ENCODE measurements around the gene R3HDM2. TPM values are rescaled to one million over a fixed set of nuclear protein-coding genes. Genes with fewer than 3 reads are reported as not detected.

R3HDM2 gene
- total RNA-seq, 2 experiments from 2014 or later = 22.8 to 24.2 TPM

DNA sequence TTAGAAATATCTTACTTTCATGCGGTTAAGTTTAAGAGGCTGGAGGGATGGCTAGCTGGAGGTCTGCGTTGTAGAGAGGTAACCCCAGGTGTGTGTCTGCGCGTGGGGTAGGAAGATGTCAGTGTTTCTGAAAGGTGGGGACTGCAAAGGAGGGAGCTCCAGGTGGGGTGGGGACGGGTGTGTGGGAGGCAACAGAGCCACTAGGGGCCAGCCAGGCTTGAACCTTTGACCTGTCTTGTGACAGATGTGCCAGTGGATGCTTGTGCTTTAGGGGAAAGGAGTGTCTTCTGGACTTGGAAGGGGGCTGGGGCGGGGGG is 29.6 kb upstream of the R3HDM2 start:
- H3K27ac Mint-ChIP-seq = no peak overlapping the region
- H3K9me3 Mint-ChIP-seq = no peaks in the 10 kb centered on the region
- H3K4me3 Mint-ChIP-seq = peak overlapping the region; percentile 71
- no peaks in the 10 kb centered on the region for H3K36me3 Mint-ChIP-seq
- H3K4me1 Mint-ChIP-seq = peaks cover 62% of the 10 kb centered on the region
- DNase-seq = no peak
- H3K27me3 Mint-ChIP-seq = peaks cover 5% of the 10 kb centered on the region

DNA sequence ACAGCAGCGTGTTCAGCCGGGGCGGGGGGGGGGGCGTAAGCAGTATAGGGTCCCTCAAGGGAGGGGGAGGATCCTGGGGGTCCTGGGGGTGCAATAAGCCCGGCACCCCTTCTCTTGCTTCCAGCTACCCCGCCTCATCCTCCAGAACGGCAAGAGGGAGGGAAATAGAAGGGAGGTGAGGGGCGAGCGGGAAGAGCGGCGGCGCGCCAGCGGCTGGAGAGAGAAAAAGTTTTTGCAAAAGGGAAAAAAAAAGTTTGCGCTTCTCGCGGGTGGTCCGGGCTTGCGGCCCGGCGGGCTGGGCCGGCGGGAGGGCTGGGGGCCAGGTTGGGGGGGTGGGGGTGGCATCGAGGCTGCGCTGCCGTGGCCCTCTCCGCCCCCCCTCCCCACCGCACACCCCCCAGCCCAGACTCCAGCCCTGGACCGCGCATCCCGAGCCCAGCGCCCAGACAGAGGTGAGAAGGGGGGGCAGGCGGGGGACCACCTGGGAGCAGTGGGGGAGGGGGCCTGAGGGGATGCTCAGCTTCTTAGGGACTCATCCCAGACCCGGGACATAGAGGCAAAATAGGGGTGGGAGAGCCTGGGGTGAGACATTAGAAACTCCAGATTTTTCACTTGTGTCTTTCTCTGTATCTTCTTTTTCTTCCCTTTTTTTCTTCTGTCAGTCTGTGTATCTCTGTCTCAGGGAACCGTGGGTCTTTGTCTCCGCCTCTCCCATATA is 29.1 kb upstream of the R3HDM2 start, which contains the start of gene GLI1:
Gene GLI1, plus strand, starts transcription at position 36 of the 718 bp plus-strand sequence. CDS start 3,907 bp downstream, outside the sequence.
- Mint-ChIP-seq H3K4me3 (peak within 1 kb of the TSS; percentile 88), H3K9me3 (no peaks in the 10 kb centered on the region), H3K36me3 (no peaks in the 10 kb centered on the region), H3K27ac (peak within 1 kb of the TSS; percentile 97), H3K4me1 (peaks cover 60% of the 10 kb centered on the region), H3K27me3 (peaks cover 5% of the 10 kb centered on the region)
- DNase-seq = no peak

DNA sequence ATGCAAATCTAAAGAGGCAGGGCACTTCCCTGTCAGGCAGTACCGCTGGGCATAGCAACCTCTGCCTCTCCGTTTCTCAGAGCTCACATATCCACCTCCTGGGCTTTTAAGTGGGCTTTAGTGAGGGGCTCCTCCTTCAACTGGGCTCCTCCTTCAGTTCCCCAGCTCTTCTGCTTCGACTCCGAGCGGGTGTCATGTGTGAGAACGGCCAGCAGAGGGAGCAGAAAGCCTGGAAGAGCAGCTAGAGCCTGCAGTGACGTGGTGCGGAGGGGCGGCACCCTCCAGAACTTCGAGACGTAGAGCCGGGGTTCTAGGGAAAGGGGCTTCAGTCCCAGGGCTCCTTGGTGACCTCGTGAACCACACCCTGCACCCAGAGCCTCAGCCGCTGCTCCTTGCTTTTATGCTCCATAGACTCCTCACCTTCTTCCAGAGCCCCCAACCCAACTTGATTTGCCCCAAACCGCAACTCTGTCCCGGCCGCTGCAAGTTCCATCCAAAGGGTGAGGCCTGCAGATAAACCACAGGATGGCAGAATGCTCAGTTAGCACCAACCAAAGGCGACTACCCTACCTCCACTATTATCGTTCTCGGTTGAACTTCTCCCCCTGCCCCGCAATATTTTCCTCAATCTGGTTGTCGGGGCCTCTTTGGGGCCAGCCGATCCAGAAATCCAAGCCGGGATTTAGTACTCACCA is 28.4 kb upstream of the R3HDM2 start:
- Mint-ChIP-seq H3K9me3 (no peaks in the 10 kb centered on the region), H3K4me3 (peak overlapping the region; percentile 88), H3K4me1 (peaks cover 56% of the 10 kb centered on the region), H3K27ac (peak overlapping the region; percentile 97), H3K36me3 (no peaks in the 10 kb centered on the region), H3K27me3 (peaks cover 5% of the 10 kb centered on the region)
- peak; percentile 94 for DNase-seq

DNA sequence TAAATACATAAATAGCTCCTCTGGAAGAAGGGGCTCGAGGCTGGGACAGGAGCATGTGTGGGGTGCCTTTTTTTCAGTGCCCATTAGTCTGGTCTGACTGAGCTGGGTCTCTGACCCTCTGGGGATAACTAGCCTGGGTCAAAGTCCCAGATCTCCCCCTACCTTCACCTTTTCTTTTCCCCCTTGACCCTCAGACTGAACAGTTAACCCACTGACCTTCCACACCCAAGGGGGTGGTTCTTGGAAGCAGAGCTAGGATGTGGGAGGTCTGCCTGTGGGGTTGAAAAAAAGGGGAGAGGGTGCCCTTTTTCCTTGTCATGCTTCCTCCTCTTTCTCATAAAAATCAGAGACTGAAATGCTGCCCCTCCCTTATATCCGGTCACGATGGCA is 27.8 kb upstream of the R3HDM2 start:
- peak overlapping the region; percentile 88 for H3K4me3 Mint-ChIP-seq
- peak overlapping the region; percentile 97 for H3K27ac Mint-ChIP-seq
- no peaks in the 10 kb centered on the region for H3K9me3 Mint-ChIP-seq
- H3K4me1 Mint-ChIP-seq = peaks cover 51% of the 10 kb centered on the region
- no peaks in the 10 kb centered on the region for H3K36me3 Mint-ChIP-seq
- peaks cover 5% of the 10 kb centered on the region for H3K27me3 Mint-ChIP-seq
- no peak for DNase-seq

DNA sequence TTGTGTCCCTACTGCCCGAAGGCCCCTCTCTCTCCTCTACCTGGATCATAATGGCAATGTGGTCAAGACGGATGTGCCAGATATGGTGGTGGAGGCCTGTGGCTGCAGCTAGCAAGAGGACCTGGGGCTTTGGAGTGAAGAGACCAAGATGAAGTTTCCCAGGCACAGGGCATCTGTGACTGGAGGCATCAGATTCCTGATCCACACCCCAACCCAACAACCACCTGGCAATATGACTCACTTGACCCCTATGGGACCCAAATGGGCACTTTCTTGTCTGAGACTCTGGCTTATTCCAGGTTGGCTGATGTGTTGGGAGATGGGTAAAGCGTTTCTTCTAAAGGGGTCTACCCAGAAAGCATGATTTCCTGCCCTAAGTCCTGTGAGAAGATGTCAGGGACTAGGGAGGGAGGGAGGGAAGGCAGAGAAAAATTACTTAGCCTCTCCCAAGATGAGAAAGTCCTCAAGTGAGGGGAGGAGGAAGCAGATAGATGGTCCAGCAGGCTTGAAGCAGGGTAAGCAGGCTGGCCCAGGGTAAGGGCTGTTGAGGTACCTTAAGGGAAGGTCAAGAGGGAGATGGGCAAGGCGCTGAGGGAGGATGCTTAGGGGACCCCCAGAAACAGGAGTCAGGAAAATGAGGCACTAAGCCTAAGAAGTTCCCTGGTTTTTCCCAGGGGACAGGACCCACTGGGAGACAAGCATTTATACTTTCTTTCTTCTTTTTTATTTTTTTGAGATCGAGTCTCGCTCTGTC is 26.1 kb upstream of the R3HDM2 start:
- H3K9me3 Mint-ChIP-seq = no peaks in the 10 kb centered on the region
- peaks cover 41% of the 10 kb centered on the region for H3K4me1 Mint-ChIP-seq
- DNase-seq = no peak
- peaks cover 5% of the 10 kb centered on the region for H3K27me3 Mint-ChIP-seq
- H3K4me3 Mint-ChIP-seq = no peak overlapping the region
- H3K36me3 Mint-ChIP-seq = no peaks in the 10 kb centered on the region
- H3K27ac Mint-ChIP-seq = no peak overlapping the region

DNA sequence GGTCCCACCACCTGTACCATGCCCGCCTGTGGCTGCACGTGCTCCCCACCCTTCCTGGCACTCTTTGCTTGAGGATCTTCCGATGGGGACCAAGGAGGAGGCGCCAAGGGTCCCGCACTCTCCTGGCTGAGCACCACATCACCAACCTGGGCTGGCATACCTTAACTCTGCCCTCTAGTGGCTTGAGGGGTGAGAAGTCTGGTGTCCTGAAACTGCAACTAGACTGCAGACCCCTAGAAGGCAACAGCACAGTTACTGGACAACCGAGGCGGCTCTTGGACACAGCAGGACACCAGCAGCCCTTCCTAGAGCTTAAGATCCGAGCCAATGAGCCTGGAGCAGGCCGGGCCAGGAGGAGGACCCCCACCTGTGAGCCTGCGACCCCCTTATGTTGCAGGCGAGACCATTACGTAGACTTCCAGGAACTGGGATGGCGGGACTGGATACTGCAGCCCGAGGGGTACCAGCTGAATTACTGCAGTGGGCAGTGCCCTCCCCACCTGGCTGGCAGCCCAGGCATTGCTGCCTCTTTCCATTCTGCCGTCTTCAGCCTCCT is 25.4 kb upstream of the R3HDM2 start:
- H3K4me1 Mint-ChIP-seq = peaks cover 37% of the 10 kb centered on the region
- H3K27ac Mint-ChIP-seq = peak overlapping the region; percentile 54
- peak overlapping the region; percentile 77 for H3K4me3 Mint-ChIP-seq
- DNase-seq = peak; percentile 65
- peaks cover 5% of the 10 kb centered on the region for H3K27me3 Mint-ChIP-seq
- H3K36me3 Mint-ChIP-seq = no peaks in the 10 kb centered on the region
- no peaks in the 10 kb centered on the region for H3K9me3 Mint-ChIP-seq

DNA sequence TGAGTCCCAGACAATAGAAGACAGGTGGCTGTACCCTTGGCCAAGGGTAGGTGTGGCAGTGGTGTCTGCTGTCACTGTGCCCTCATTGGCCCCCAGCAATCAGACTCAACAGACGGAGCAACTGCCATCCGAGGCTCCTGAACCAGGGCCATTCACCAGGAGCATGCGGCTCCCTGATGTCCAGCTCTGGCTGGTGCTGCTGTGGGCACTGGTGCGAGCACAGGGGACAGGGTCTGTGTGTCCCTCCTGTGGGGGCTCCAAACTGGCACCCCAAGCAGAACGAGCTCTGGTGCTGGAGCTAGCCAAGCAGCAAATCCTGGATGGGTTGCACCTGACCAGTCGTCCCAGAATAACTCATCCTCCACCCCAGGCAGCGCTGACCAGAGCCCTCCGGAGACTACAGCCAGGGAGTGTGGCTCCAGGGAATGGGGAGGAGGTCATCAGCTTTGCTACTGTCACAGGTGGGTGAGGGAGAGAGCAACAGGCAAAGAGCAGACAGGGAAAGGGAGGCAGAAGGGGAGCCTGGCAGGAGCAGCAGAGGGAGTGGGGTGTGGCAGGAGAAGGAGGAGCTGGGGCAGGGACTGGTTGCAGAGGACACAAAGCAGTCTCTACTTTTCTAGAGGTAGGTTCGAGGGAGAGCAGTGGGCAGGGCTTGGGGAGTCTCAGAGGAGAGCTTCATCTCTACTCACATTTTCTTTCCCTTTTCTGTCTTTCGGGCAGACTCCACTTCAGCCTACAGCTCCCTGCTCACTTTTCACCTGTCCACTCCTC is 24.7 kb upstream of the R3HDM2 start:
- peaks cover 4% of the 10 kb centered on the region for H3K27me3 Mint-ChIP-seq
- H3K27ac Mint-ChIP-seq = peak overlapping the region; percentile 82
- peak overlapping the region; percentile 77 for H3K4me3 Mint-ChIP-seq
- peaks cover 33% of the 10 kb centered on the region for H3K4me1 Mint-ChIP-seq
- DNase-seq = no peak
- no peaks in the 10 kb centered on the region for H3K9me3 Mint-ChIP-seq
- H3K36me3 Mint-ChIP-seq = no peaks in the 10 kb centered on the region

DNA sequence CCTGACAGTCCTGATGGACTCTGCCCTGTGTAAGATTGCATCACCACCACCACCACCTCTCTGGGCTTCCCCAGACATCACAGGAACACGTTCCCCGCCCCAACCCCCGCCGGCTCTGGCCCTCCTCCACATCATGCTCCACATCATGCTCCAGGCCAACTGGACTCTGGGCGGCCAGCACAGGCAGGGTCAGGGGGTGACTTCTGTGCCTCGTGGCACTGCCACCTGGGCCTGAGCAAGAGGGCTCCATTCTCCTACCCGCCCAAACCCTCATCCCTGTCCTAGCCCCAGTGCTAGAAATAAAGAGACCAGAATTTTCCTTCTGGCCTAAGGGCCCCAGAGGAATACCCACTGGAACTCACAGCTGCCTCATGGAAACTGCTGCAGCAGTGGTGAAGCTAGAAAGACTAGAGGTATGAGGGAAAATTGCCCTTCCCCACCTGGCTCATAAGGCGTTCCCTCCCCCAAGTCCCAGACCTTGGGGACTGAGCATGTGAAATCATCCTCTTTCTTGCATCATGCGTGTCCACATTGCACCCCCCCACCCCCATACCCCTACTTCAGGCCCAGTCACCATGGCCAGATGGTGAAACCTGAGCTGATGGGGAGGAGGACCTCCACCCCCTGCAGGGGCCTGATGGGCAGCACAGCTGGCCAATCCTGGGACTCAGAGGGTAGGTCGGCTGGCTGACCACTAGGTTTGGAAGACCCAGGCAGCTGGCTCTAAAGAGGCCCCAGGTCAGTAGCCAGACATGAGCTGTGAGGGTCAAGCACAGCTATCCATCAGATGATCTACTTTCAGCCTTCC is 23.9 kb upstream of the R3HDM2 start, which contains the start of gene INHBE:
Gene INHBE, plus strand, starts transcription at position 742 of the 808 bp plus-strand sequence. CDS start 230 bp downstream, outside the sequence.
- peaks cover 28% of the 10 kb centered on the region for H3K4me1 Mint-ChIP-seq
- peak; percentile 36 for DNase-seq
- H3K27ac Mint-ChIP-seq = peak within 1 kb of the TSS; percentile 82
- H3K27me3 Mint-ChIP-seq = no peaks in the 10 kb centered on the region
- peak within 1 kb of the TSS; percentile 77 for H3K4me3 Mint-ChIP-seq
- H3K9me3 Mint-ChIP-seq = no peaks in the 10 kb centered on the region
- no peaks in the 10 kb centered on the region for H3K36me3 Mint-ChIP-seq

DNA sequence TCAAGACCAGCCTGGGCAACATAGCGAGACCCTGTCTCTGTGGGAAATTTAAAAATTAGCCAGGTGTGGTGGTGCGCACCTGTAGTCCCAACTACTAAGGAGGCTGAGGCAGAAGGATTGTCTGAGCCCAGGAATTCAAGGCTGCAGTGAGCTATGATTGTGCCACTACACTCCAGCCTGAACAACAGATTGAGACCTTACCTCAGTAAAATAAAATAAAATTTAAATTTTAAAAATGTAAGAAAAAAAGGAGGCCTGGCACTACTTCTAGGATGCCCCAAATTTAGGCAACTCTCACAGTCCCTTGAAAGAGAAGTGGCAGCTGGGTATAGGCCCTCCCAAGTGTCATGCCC is 23.3 kb upstream of the R3HDM2 start:
- DNase-seq = no peak
- peak overlapping the region; percentile 82 for H3K27ac Mint-ChIP-seq
- no peaks in the 10 kb centered on the region for H3K36me3 Mint-ChIP-seq
- H3K27me3 Mint-ChIP-seq = no peaks in the 10 kb centered on the region
- H3K4me1 Mint-ChIP-seq = peaks cover 24% of the 10 kb centered on the region
- no peaks in the 10 kb centered on the region for H3K9me3 Mint-ChIP-seq
- peak overlapping the region; percentile 55 for H3K4me3 Mint-ChIP-seq

DNA sequence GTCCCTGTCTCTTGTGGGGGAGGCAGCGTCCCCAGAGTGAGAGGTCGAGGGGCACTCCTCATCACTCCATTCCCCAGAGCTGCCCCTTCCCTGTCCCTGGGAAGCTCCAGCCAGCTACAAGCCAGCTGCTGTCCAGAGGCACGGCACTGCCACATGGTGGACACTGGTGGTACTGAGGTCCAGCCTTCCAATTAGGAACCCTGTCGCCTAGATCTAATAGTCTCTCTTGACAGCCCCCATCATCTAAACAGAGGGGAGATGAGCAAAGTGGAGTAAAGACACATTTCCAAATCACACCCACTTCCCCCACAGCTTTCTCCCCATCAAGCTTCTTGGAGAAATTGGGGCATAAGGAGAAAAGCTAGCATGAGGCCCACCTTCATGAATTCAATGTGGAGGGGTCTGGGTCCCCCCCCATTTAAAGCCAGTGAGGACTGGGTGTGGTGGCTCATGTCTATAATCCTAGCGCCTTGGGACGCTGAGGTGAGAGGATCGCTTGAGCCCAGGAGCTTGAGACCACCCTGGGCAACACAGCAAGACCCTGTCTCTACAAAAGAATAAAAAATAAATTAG is 22.2 kb upstream of the R3HDM2 start:
- no peak overlapping the region for H3K4me3 Mint-ChIP-seq
- no peaks in the 10 kb centered on the region for H3K9me3 Mint-ChIP-seq
- H3K27me3 Mint-ChIP-seq = no peaks in the 10 kb centered on the region
- H3K4me1 Mint-ChIP-seq = peaks cover 15% of the 10 kb centered on the region
- no peaks in the 10 kb centered on the region for H3K36me3 Mint-ChIP-seq
- H3K27ac Mint-ChIP-seq = no peak overlapping the region
- peak; percentile 63 for DNase-seq

DNA sequence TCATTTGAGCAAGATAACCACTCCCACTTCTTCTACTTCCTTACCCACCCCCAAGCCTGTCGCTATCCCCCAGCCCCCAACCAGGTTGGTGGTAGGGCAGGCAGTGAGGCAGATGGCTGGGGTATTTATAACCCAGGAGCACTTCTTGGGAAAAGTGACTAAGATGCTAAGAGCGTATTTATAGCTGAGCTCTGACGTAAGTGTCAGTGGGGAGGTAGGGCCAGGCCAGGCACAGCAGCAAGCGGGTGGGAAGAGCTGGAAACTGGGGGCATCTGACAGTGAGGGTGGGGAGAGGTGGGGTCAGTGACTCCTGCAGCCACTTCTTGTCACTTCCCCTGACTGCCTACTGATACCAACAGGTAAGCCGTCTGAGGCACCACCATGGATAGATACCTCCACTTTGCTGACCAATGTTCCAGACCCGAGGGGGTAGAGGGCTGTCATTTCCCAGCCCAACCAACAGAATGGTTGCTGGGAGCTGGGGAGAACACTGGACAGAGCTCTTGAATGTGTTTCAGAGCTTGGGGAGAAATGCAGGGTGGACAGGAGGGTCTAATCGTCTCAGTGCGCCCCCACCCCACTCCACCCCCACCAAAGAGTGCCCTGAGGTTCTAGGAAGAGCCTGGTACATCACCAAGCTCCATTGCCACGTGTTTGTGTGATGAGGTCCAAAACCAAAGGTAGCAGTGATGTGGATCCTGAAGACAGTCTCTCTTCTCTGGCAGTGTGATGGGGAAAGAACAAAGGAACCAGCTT is 21.5 kb upstream of the R3HDM2 start:
- H3K9me3 Mint-ChIP-seq = no peaks in the 10 kb centered on the region
- no peaks in the 10 kb centered on the region for H3K27me3 Mint-ChIP-seq
- DNase-seq = no peak
- H3K36me3 Mint-ChIP-seq = no peaks in the 10 kb centered on the region
- H3K27ac Mint-ChIP-seq = no peak overlapping the region
- no peak overlapping the region for H3K4me3 Mint-ChIP-seq
- H3K4me1 Mint-ChIP-seq = peaks cover 13% of the 10 kb centered on the region

DNA sequence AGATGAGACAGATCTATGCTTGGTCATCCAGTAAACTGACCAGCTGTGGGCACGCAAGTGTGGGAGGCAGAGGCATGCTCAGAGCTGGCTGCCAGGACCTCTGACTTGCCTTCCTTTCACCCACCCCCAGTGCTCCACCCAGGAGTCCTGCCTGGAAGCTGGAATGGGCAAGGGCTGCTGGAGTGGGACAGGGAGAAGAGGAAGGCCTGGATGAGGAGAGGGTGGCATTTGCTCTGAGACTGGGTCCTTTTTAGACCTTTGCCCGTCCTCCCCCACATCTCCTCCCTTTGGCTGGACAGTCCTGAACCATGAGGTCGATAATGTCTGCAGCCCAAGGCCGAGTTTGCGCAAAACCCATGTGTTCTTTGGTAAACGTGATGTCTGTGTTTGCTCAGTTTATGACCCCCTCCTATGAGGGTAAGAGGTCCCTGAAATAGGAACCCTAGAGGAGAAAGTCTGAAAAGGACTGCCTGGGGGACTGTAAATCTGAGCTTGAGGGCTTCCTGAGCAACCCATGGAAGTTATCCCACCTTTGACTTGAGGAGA is 20.5 kb upstream of the R3HDM2 start:
- no peaks in the 10 kb centered on the region for H3K36me3 Mint-ChIP-seq
- no peaks in the 10 kb centered on the region for H3K27me3 Mint-ChIP-seq
- peaks cover 13% of the 10 kb centered on the region for H3K4me1 Mint-ChIP-seq
- no peak overlapping the region for H3K4me3 Mint-ChIP-seq
- no peak overlapping the region for H3K27ac Mint-ChIP-seq
- no peak for DNase-seq
- no peaks in the 10 kb centered on the region for H3K9me3 Mint-ChIP-seq

DNA sequence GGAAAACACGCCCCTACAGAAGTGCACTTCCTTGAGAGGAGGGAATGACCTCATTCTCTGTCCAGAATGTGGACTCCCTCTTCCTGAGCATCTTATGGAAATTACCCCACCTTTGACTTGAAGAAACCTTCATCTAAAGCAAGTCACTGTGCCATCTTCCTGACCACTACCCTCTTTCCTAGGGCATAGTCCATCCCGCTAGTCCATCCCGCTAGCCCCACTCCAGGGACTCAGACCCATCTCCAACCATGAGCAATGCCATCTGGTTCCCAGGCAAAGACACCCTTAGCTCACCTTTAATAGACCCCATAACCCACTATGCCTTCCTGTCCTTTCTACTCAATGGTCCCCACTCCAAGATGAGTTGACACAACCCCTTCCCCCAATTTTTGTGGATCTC is 19.2 kb upstream of the R3HDM2 start:
- H3K27me3 Mint-ChIP-seq = no peaks in the 10 kb centered on the region
- H3K4me1 Mint-ChIP-seq = peaks cover 5% of the 10 kb centered on the region
- no peak overlapping the region for H3K27ac Mint-ChIP-seq
- H3K36me3 Mint-ChIP-seq = no peaks in the 10 kb centered on the region
- no peak for DNase-seq
- H3K9me3 Mint-ChIP-seq = no peaks in the 10 kb centered on the region
- no peak overlapping the region for H3K4me3 Mint-ChIP-seq

Measured in activated naive CD8-positive, alpha-beta T cell treated with anti-CD3 and anti-CD28 coated beads for 36 hours (primary cell).